ENCODE results near the gene TMPRSS4.
"Not testable (repeated sequence)": the region's sequence is repeated elsewhere in the genome, so short reads cannot be mapped to it uniquely, and the experiment has no call there.

The TMPRSS4 gene

DNA sequence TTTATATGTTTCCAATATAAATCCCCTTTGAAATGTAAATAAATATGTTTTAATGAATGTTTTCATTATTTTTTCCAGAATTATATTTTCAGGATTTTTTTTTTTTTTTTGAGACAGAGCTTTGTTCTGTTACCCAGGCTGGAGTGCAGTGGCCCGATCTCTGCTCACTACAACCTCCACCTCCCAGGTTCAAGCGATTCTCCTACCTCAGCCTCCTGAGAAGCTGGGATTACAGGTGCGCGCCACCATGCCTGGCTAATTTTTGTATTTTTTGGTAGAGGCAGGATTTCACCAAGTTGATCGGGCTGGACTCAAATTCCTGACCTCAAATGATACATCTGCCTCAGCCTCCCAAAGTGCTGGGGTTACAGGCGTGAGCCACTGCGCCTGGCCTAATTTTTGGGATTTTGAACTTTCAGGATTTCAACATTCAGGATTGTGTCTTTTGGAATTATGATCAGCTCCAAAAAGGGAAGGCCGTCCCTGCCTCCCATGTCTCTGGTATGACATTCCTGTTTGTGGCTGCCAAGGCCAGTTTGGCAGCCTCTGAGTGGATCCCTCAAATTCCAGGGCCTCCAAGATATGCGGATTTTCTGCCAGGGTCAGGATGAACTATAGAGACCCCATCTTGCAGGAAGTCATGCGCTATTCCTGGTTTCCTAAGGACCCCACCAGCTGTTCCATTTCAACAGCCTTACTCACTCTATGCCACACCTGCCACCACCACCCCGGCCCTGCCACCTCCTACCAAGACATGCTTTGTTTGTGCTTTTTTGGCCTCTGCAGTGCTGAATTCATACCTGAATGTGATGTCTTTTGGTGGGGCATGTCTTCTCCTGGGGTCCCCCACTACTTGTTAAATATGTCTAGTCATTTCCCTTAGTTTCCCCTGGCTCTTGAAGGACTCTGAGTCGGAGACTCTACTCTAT is 21.9 kb upstream of the TMPRSS4 start:
- H3K4me3 ChIP-seq (ENCODE audit: low read length) = no peak overlapping the region
- no peak for DNase-seq (ENCODE audit: low read depth, low spot score)

DNA sequence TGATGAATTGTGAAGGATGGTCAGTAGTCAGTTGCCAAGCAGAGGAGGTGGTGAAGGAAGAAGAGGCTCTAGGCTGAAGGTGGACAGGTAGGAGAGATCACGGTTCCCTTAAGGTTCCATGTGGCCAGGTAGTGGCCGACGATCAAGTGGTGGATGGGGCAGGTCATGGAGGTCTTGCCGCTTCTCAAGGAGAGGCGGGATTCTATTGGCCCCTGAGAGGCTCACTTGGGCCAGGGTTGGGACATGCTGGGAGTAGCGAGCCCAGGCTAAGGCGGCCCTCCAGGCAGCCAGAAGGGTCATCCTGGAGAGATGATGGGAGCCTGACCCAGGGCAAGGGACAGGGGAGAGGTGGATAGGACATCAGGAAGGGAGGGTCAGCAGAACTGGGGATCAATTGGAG is 20.9 kb upstream of the TMPRSS4 start:
- H3K4me3 ChIP-seq (ENCODE audit: low read length) = no peak overlapping the region
- no peak for DNase-seq (ENCODE audit: low read depth, low spot score)

DNA sequence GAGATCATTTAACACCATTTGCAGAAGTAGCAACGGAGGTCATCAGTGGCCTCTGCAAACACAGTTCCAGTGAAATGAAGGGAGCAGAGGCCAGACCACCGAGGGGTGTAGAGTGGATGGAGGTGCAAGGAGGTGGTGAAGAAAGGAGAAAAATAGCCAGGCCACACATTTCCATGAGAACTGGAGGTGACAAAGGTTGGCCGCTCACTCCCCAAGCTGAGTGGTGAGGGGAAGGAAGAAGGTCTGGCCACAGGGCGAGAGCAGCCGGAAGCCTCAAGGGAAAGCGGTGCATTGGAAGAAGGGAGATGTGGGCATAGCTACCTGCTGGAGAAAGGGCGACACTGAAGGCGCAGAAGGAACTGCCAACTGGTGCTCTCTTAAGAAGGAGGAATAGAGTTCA is 20.1 kb upstream of the TMPRSS4 start:
- no peak overlapping the region for H3K4me3 ChIP-seq (ENCODE audit: low read length)
- no peak for DNase-seq (ENCODE audit: low read depth, low spot score)

DNA sequence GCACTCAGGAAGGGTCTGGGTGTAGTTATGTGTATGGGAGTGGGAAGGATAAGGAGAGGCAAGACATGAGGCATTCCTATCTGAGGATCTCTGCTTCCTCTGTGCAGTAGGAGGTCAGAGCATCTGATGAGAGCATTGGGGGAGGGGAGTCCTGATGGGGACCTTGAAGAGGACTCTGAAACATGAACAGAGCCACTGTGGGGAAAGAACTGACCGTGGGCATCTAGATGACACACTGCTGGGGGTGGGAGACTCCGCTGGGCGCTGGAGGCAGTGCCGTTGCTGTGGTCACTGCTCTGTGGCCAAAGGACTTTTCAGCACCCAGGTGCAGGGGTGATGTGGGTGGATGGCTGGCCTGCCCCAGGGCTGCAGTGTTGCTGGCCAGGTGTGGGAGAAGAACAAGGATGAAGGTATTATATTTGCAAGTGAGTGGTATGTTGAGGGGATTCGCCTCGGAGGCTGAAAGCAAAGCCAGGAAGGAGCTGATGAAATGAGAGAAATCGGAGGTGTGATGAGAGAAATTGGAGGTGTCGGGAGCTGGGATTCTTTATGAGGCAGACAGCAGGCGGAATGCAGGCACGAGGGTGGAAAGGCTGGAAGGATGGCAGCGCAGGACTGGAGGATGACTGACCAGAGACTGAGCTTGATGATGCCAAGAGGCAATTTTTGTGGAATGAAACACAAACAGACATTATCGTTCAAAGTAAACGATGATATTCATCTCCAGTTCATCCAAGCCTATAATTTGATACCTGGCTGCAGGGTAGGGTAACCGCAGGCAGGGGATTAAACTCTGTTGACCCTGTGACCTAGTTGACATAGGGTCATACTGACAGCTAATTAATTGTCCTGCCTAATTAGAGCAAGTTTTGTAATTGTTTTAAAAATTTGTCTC is 19.4 kb upstream of the TMPRSS4 start:
- H3K4me3 ChIP-seq (ENCODE audit: low read length) = no peak overlapping the region
- DNase-seq (ENCODE audit: low read depth, low spot score) = no peak

DNA sequence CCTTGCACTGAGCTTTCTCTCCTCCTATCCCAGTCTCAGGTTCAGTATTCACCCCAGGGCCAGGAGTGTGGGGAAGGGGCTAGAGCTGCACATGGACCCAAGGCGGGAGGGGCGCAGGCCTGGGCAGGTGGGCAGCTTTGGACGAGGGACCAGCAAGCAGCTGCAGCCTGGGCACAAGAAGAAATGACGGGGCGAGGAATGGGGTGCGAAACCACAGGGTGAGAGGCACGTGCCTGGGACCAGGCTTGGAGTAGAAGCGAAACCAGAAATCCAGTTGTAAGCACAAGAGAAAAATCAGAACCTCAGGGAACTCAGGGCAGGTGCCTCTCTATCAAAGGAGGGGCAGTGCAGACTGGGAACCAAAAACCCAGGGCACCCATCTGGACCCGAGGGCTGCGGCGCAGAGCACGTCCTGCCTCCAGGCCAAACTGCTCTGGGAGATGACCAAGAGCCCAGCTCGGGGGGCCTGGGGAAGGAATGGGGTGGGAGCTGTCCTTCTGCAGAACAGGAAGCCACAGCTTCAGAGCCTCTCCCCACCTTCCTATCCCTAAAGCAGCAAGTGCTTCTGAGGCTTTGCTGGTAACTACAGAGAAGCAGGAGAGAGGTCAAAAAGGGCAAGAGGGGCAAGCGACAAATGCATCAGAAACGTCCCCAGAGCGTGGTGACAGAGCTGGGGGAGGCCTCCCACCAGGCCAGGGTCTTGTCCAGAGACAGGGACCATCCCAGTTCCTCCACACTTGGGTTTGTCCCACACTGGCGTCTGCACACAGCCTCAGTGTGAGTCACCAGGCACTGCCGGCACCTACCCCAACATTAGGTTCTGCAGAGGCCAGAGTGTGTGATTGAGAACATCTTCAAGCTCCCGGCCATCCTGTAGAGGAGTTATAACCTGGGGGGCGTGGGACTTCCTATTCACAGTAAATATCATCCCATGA is 18.3 kb upstream of the TMPRSS4 start:
- DNase-seq (ENCODE audit: low read depth, low spot score) = no peak
- H3K4me3 ChIP-seq (ENCODE audit: low read length) = no peak overlapping the region

DNA sequence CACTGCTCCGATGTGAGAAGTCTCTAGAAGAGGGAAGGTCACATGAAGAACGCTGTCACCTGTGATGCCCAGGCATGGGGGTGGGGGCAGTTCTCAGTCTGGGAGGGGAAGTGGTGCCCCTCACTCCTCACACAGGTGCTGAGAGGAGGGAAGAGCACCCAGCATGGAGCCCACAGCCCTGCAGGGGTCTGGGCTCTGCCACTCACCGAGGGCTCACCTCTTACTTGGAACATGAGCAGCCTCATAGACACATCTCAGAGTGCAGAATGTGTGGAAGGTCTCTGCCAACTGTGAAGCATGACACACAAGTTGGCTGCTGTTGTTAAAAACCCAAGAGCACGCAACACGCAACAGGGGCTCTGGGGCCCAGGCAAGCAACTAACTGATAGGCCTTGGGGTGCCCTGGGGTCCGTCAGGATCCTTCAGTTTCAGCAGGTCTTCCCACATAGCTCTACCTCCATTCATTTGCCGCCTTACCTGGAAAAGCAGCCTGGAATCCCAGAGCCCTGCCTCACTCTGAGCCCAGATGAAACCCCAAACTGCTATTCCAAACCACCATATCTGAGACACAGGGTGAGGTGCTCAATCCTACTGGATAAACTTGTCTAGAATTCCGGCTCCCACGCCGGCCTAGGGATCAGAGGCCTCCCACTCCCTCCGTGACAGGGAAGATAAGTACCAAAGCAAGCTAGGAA is 17.5 kb upstream of the TMPRSS4 start:
- H3K4me3 ChIP-seq (ENCODE audit: low read length) = no peak overlapping the region
- no peak for DNase-seq (ENCODE audit: low read depth, low spot score)

DNA sequence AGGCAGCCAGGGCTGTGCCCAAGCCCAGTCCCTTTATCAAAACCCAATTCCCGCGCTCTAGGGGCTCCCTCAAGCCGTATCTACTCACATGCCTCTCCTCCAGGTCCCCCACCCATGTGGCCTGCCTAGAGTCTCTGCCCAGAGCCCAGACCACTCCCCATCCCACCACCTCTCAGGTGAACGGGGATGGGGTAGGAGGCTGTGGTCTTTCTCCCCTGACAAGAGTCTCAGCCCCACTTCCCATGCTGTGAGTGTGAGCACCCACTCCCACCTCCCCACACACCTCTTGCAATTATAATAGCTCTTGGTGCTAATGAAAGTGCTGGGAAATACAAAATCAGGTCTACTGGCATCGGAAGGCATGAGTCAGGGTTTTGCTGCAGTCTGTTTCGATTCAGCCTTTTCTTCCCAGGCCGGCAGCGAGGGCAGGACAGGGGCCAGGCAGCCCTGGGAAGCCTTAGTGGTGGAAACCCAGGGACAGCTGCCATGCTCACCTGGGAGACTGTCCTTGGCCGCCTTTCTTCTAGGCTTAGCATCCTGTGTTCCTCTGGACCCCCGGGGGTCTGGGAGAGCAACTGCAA is 16.7 kb upstream of the TMPRSS4 start:
- no peak overlapping the region for H3K4me3 ChIP-seq (ENCODE audit: low read length)
- no peak for DNase-seq (ENCODE audit: low read depth, low spot score)

DNA sequence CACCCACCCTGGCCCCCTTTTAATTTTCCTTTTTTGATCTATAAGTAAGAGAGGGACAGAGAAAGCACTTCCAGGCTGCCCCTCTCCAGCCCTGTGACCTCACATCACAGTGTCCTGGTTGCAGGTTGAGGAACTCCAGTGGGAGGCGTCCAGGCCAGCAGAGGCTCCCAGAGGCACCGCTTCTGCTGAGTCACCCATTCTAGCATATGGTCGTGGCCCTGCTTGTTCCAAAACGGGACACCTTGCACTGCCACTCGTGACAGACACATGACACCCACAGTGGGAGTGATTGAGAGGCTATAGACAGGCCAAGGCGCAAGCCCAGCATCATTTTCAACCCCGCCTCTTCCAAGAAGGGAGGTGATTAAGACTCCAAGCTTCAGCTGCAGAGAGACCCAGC is 16.0 kb upstream of the TMPRSS4 start:
- no peak overlapping the region for H3K4me3 ChIP-seq (ENCODE audit: low read length)
- DNase-seq (ENCODE audit: low read depth, low spot score) = no peak

DNA sequence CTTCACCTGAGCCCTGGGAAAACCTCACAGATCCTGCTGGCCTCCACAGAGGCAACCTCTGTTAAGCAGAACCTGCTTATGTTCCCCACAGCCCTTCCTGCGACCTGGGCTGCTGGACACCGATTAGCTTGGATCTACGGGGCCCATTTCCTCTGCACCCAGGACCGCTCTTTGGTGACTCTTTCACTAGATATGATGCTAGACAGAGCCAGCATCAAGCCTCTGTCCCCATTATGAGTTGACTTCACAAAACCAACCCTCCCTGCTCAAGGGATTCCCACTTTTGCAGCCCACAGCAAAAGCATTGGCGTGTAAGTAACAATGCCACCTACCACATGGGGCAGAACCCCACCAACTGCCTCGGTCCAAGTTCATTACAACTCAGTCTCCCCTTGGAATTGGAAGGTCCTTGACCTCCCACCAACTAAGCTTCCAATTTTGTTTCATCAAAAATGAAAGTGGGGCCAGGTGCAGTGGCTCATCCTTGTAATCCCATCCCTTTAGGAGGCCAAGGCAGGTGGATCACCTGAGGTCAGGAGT is 15.2 kb upstream of the TMPRSS4 start:
- no peak overlapping the region for H3K4me3 ChIP-seq (ENCODE audit: low read length)
- DNase-seq (ENCODE audit: low read depth, low spot score) = no peak

DNA sequence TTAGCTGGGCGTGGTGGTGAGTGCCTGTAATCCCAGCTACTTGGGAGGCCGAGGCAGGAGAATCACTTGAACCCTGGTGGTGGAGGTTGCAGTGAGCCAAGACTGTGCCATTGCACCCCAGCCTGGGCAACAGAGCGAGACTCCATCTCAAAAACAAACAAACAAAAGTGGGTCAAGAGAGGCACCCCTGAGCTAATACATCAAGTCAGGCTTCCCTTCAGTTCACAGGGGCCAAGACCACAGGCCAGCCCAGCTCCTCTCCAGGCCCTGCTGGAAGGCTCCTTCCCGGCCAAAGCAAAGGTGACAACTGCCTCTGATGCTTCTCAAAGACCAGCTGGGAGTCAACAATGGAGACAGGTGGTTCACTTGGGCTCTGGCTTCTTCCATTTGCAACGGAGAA is 14.7 kb upstream of the TMPRSS4 start:
- H3K4me3 ChIP-seq (ENCODE audit: low read length); DNase-seq (ENCODE audit: low read depth, low spot score): not testable (repeated sequence)

DNA sequence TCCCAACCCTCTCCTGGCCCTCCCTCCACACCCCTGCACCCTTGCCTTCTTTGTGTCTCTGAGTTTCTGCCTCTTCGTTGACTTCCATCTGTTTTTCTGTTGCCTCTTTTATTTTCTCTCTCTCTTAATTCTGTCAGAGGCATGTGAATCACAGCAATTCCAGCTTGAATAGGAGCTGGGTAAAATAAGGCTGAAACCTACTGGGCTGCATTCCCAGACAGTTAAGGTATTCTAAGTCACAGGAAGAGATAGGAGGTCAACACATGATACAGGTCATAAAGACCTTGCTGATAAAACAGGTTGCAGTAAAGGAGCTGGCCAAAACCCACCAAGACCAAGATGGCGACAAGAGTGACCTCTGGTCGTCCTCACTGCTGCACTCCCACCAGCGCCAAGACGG is 14.2 kb upstream of the TMPRSS4 start:
- DNase-seq (ENCODE audit: low read depth, low spot score); H3K4me3 ChIP-seq (ENCODE audit: low read length): not testable (repeated sequence)

DNA sequence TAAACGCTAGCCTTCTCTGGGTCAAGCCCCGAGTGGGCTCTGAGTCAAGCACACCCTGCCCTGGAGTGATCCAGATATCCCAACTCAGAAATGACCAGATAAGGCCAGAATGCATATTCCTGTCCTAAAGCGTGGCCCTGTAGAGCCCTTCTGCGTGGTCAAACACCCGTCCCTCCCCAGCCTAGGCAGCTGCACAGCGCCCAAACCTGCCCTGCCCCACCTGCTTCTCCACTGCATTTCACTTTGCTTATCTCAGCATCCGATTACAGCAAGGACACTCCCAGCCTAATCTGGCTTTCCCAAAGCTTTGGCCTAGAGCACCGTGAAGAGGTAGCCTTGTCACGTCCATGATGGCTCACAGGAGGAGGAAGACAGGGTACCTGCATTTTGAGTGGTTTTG is 11.9 kb upstream of the TMPRSS4 start:
- no peak overlapping the region for H3K4me3 ChIP-seq (ENCODE audit: low read length)
- DNase-seq (ENCODE audit: low read depth, low spot score) = no peak

DNA sequence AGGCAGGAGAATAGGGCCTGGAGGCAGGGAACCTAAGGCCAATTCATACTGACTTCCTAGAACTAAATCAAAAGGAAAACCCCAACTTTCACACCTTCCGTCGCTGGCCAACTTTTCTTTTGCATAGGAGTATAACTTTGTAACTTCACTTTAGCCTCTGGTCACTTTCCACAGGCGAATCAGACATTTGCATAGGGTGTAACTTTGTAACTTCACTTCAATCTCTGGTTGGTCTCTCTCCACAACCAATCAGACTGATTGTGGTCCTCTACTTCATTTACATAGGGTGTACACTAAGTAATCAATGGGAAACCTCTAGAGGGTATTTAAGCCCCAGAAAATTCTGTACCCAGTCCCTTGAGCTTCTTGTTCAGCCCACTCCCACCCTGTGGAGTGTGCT is 11.5 kb upstream of the TMPRSS4 start:
- H3K4me3 ChIP-seq (ENCODE audit: low read length) = no peak overlapping the region
- DNase-seq (ENCODE audit: low read depth, low spot score) = no peak

DNA sequence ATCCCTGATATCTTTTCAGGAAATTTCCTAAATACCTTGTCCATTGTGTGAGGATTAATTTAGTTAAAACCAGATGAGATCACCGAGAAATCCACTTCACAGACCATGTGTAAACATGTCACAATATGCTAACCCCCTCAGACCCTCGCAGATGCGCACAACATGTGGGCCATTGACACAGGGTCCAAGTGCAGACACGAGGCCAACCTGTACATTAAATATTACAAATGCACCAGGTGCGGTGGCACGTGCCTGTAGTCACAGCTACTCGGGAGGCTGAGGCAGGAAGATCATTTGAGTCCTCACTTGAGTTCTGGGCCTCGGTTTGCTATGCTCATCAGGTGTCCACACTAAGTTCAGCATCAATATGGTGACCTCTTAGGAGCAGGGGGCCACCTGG is 9.9 kb upstream of the TMPRSS4 start:
- no peak for DNase-seq (ENCODE audit: low read depth, low spot score)
- H3K4me3 ChIP-seq (ENCODE audit: low read length) = no peak overlapping the region

DNA sequence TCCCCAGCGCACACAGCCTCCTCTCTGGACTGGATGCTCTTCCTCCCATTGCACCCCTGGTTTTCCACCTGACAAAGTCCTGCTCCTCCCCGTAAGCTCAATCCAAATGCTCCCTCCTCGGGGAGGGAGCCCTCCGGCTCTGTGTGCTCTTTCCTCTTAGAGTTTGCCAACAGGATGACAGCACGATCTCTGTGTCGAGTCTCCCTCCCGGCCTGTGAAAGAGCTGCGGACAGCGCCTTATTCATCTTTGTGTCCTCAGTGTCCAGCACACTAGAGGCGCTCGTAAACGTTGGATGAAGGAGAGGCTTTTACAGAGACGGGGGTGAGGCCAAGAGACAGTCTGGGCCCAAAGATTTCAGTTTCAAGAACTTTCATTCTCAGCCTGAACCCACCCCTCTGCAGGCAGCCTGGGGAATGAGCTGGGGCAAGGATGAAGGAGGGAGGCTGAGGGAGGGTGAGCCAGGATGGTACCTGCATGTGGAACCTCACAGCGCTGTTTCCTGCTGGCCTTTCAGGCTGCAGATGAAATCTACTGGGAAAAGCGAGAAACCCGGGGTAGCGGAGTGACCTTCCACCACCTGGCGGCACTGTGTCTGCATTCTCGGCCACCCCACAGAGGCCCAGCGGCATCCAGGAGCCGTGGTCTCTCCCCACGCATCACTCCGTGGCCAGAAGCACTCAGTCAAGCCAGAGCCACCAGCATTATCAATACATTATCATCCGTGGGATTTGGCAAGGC is 8.5 kb upstream of the TMPRSS4 start:
- no peak overlapping the region for H3K4me3 ChIP-seq (ENCODE audit: low read length)
- DNase-seq (ENCODE audit: low read depth, low spot score) = no peak

DNA sequence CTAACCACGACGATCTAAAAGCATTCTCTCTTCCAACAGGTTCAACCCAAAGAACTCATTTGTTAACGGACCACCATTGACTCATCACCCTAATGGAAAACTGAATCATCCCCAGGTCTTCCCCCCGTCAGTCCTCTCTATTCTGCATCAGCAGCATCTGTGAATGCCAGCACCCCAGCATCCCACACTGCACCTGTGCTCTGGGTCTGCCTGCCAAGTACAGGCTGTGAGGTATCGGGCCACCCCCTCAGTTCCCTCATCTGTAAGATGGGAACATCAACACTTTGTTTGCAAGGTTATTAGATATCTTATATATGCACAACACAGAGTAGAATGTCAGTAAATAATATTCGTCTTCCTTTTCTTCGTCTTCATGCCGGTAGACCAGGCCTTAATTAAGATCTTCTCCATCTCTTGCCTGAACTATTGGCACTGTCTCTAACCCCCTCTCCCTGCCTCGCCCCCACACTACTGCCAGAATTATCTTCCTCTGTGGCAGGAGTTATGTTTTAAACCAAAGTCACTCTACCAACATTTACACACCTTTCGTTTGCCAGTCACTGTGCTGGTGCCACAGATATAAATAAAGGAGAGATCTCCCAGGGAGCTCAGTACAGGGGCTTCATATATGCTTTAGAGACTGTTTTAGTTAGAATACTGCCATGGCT is 7.8 kb upstream of the TMPRSS4 start:
- DNase-seq (ENCODE audit: low read depth, low spot score) = no peak
- H3K4me3 ChIP-seq (ENCODE audit: low read length) = no peak overlapping the region
